ENCODE data around the gene RAB39B. TPM values are rescaled to one million over a fixed set of nuclear protein-coding genes. Genes with fewer than 3 reads are reported as not detected.

Gene RAB39B
- 3.1 and 3.3 TPM in 2 replicates for total RNA-seq (2013; cell fraction: nucleolus; rRNA removed)
- 7.3 and 7.4 TPM in 2 replicates for total RNA-seq (2014; rRNA removed)
- 6.1 and 6.4 TPM in 2 replicates for total RNA-seq (2014; rRNA removed; fragmentation: Illumina TruSeq; extraction: Trizol)
- 6.5 and 7.6 TPM in 2 replicates for total RNA-seq (2021)
- 2.3 TPM for polyA plus RNA-seq (2011; ENCODE audit: low read depth)
- polyA plus RNA-seq (2011; rRNA removed): 5.1 and 7.5 TPM in 2 replicates
- polyA plus RNA-seq (2011; cell fraction: cytosol; rRNA removed): 3.5 and 3.8 TPM in 2 replicates
- 3.6 and 3.9 TPM in 2 replicates for polyA plus RNA-seq (2011; cell fraction: nucleus; rRNA removed)
- polyA plus RNA-seq (2012): 3.6 and 5.6 TPM in 2 replicates
- 8.6 and 9.2 TPM in 2 replicates for polyA plus RNA-seq (2014; fragmentation: Illumina TruSeq; extraction: Trizol)
- 1 to 10 TPM; 1.6 to 2.9 TPM for polyA plus RNA-seq (2014; fragmentation: Nextera tagmentation; extraction: Ambion mirVana)
- polyA plus RNA-seq (2014; rRNA removed): 5.1 and 6.8 TPM in 2 replicates
- polyA plus RNA-seq (2016; fragmentation: Nextera tagmentation; extraction: Ambion mirVana): 1 to 10 TPM; 7.2 to 7.9 TPM
- polyA minus RNA-seq (2011; rRNA and poly(A)+ RNA removed): 3.4 and 3.8 TPM in 2 replicates
- 2.0 and 2.4 TPM in 2 replicates for polyA minus RNA-seq (2011; cell fraction: cytosol; rRNA and poly(A)+ RNA removed)
- polyA minus RNA-seq (2011; cell fraction: nucleus; rRNA and poly(A)+ RNA removed): 4.4 TPM in 2 replicates
- percentile 69 among the genes with signal in this experiment for Bru-seq, nascent RNA
- BruChase-seq, experiment 1, labeled RNA remaining after a 6-hour chase: percentile 63 among the genes with signal in this experiment
- percentile 72 among the genes with signal in this experiment for BruChase-seq, experiment 2, labeled RNA remaining after a 2-hour chase
- long read RNA-seq, experiment 1, partial matches to known transcripts: 0 of 2 reads
- long read RNA-seq, experiment 1, other reads (novel, unspliced or antisense): 0 of 2 reads
- long read RNA-seq, experiment 2, transcript RAB39B-201 (2 exons, 3,505 nt): major isoform, 22 of 29 reads
- long read RNA-seq, experiment 2, partial matches to known transcripts: 0 of 29 reads
- long read RNA-seq, experiment 2, other reads (novel, unspliced or antisense): 7 of 29 reads

DNA sequence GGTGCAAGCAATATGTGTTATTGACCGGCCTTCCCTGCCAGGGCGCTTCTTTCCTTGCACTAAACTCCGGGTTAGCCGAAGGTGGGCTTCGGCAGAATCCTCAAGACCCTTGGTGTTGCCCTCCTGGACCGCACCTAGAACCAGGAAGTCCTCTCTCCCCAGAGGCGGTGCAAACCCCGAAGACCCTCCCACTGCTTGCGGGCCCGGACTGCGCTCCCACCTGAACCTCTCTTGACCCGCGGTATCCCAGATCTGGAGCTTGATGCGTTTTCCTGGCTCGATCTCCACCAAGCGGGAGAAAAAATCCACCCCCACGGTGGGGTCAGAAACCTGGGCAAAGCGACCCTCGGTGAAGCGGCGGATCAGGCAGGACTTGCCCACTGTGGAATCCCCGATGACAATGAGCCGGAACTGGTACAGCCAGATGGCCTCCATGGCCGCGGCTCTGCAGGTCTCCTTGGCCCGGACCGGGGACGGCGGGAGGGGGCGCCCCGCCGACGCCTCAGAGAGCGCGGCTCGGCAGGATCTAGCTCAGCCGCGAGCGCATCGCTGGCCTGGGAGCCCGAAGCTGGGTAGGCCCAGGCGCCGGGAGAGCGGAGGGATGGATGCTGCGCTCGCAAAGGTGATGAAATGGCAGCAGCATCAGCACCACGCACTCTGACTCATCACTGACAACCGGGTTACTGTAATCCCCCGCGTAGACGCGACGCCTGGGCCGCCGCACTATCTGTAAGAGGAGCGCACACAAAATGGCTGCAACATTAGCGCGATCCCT, at the start of gene RAB39B:
Gene RAB39B, minus strand, starts transcription at position 638 of the 775 bp plus-strand sequence. Its CDS starts 203 bp downstream, at position 435.
- in situ Hi-C loops (cut with MboI) (no loop called here), intact Hi-C loops (cut with micrococcal nuclease; ENCODE audit: unreplicated experiment) (loop anchor here (1.0 kb wide), 1 partner anchor 48 kb away; the partner anchor contains the start of gene VBP1)
- H3K9me3 ChIP-seq (replicated peaks; ENCODE audit: control insufficient read depth, insufficient read depth, low read length): no peaks in the 10 kb centered on the region
- no peaks in the 10 kb centered on the region for H3K36me3 ChIP-seq (ENCODE audit: control insufficient read depth in 2 of 2, insufficient read depth in 2 of 2, low read length in 1 of 2)
- RAD21 ChIA-PET (ENCODE audit: unreplicated experiment): interaction anchor here (1.2 to 1.8 kb wide), 2 partner anchors 33 to 47 kb away, joined by 3 to 4 read pairs; no protein-coding TSS in a partner anchor
- peak within 1 kb of the TSS; percentile 56 for H3K4me3 ChIP-seq
- CTCF ChIA-PET: interaction anchor here (0.6 kb wide), 1 partner anchor 122 kb away, joined by 3 read pairs; no protein-coding TSS in a partner anchor
- peak within 1 kb of the TSS; percentile 65 for H3K9ac ChIP-seq (ENCODE audit: control insufficient read depth, insufficient read depth, low read length)
- H3K4me1 ChIP-seq (ENCODE audit: control insufficient read depth, insufficient read depth, low read length): no peaks in the 10 kb centered on the region
- TSS peak; percentile 56 for BruUV-seq (replicated peaks)
- no peaks in the 10 kb centered on the region for H3K27me3 ChIP-seq (replicated peaks in 1 of 2; ENCODE audit: control insufficient read depth in 2 of 2, insufficient read depth in 2 of 2, low read length in 1 of 2)
- SMC1A ChIA-PET (ENCODE audit: uncharacterized antibody, unreplicated experiment): no interaction called here
- no peaks in the 10 kb centered on the region for H4K20me1 ChIP-seq (ENCODE audit: control insufficient read depth, insufficient read depth)
- H3K27ac ChIP-seq (ENCODE audit: control insufficient read depth, insufficient read depth): peak within 1 kb of the TSS; percentile 68
- H2AFZ ChIP-seq (ENCODE audit: control insufficient read depth, low read depth, low read length): peak within 1 kb of the TSS; percentile 82
- WGBS (ENCODE audit: insufficient coverage, insufficient replicate concordance, low lambda C conversion rate, missing lambda C conversion rate): 25% methylated on average over 58 of the region's 58 CpGs
- FAIRE-seq (no peak), DNase-seq (ENCODE audit: low read depth, low spot score) (peak; percentile 24), ATAC-seq (peak; percentile 92)
- H3K4me2 ChIP-seq (ENCODE audit: control insufficient read depth, insufficient read depth): peak within 1 kb of the TSS; percentile 95
- H3K79me2 ChIP-seq (ENCODE audit: control insufficient read depth, insufficient read depth, low read length): peaks cover 17% of the 10 kb centered on the region
- POLR2A ChIA-PET: no interaction called here
- no peak for TF ChIP-seq ATF3 (IDR thresholded peaks at IDR 0.05; ENCODE audit: borderline replicate concordance, extremely low read depth, low read depth, low read length)
- TF ChIP-seq CHD1 (IDR thresholded peaks at IDR 0.05; ENCODE audit: low read depth, low read length): no peak
- TF ChIP-seq FOXK2 (IDR thresholded peaks at IDR 0.05): no peak
- TF ChIP-seq REST (IDR thresholded peaks at IDR 0.05; ENCODE audit: low read depth, low read length): no peak
- TF ChIP-seq MTA3 (IDR thresholded peaks at IDR 0.05; ENCODE audit: borderline replicate concordance, low read length): no peak
- TF ChIP-seq FOS (IDR thresholded peaks at IDR 0.05; ENCODE audit: borderline replicate concordance, extremely low read depth, insufficient read length): no peak
- TF ChIP-seq POLR2AphosphoS5 (IDR thresholded peaks at IDR 0.05; ENCODE audit: low read length): no peak
- TF ChIP-seq ETV6 (conservative IDR thresholded peaks at IDR 0.05 in 1 of 2, IDR thresholded peaks at IDR 0.05 in 1 of 2; ENCODE audit: borderline replicate concordance in 1 of 2, low read depth in 1 of 2): no peak
- TF ChIP-seq MTA2 (IDR thresholded peaks at IDR 0.05; ENCODE audit: low read depth): no peak
- no peak for TF ChIP-seq NFYA (IDR thresholded peaks at IDR 0.05; ENCODE audit: borderline replicate concordance, low read depth, low read length)
- no peak for TF ChIP-seq ESRRA (IDR thresholded peaks at IDR 0.05; ENCODE audit: low read length)
- no peak for TF ChIP-seq EGR1 (IDR thresholded peaks at IDR 0.05; ENCODE audit: borderline replicate concordance in 1 of 2, low read depth in 2 of 2, low read length in 2 of 2)
- TF ChIP-seq MXI1 (IDR thresholded peaks at IDR 0.05; ENCODE audit: low read depth, low read length): no peak
- no peak for TF ChIP-seq BCL11A (IDR thresholded peaks at IDR 0.05; ENCODE audit: low read depth, low read length)

Data from GM12878 (cell line).